Peyer's patch (tissue), 4 donors: ENCODE results near the gene EXTL1.

Experiments used
- POLR2A ChIP-seq, 2 donors: fragments of 450-650 bp; IDR thresholded peaks; one replicate each; pipeline ENCODE4 v1.5.1; 2017; ENCODE audit warnings: antibody characterized with exemption in 2 of 2, mild to moderate bottlenecking in 2 of 2, moderate library complexity in 2 of 2
- TF ChIP-seq, protein P1 (sequence below), 6 experiments: fragments of 450-650 bp in 4 of 6; fragments of 200-600 bp in 2 of 6; sonication (generic) in 1 of 6; IDR thresholded peaks; one replicate each; pipeline ENCODE4 v1.5.1; 2017 to 2019; ENCODE audit warnings: antibody characterized with exemption in 6 of 6, mild to moderate bottlenecking in 3 of 6, moderate library complexity in 1 of 6

DNA sequence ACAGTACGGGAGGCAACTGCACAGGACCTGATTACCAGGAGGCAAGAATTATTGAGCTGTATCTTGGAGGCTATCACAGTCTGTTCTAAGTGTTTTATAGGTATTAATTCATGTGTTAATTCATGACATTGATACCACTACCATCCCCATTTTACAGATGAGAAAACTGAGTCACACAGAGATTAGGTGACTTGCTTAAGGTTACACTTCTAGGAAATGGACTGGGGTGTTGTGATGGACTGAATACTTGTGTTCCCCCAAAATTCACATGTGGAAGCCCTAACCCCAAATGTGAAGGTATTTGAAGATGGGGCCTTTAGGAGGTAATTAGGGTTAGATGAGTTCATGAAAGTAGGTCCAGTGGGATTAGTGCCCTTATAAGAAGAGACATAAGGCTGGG is 55.9 kb downstream of the EXTL1 start:
- TF ChIP-seq POLR2A (IDR thresholded peaks at IDR 0.05), result no peak
- TF ChIP-seq, protein P1, sequence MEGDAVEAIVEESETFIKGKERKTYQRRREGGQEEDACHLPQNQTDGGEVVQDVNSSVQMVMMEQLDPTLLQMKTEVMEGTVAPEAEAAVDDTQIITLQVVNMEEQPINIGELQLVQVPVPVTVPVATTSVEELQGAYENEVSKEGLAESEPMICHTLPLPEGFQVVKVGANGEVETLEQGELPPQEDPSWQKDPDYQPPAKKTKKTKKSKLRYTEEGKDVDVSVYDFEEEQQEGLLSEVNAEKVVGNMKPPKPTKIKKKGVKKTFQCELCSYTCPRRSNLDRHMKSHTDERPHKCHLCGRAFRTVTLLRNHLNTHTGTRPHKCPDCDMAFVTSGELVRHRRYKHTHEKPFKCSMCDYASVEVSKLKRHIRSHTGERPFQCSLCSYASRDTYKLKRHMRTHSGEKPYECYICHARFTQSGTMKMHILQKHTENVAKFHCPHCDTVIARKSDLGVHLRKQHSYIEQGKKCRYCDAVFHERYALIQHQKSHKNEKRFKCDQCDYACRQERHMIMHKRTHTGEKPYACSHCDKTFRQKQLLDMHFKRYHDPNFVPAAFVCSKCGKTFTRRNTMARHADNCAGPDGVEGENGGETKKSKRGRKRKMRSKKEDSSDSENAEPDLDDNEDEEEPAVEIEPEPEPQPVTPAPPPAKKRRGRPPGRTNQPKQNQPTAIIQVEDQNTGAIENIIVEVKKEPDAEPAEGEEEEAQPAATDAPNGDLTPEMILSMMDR (IDR thresholded peaks at IDR 0.05), result no peak
